ENCODE measurements around the gene FAM156B.
"Not testable (repeated sequence)": the region's sequence is repeated elsewhere in the genome, so short reads cannot be mapped to it uniquely, and the experiment has no call there.

DNA sequence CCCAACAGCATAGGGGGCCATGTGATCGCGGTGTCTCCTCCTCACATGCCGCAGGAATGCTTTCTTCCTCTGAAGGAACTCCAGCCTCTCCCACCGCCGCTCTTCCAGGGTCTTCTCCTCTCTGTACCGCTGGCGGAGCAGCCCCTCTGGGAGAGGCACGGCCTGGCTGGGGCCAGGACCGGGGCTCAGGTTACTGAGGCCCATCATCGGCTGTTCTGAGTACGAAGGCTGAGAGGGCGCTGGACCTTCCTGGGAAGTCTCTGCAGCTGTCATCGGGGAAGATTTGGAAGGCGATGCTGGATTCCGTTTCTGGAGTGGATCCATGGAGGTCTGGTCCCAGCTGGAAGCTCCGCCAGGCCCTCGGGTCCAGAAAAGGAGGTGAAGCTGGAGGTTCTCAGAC lies 51.1 kb downstream of the FAM156B start:
- TF ChIP-seq POLR2AphosphoS5 (IDR thresholded peaks at IDR 0.05; ENCODE audit: borderline replicate concordance, low read depth, low read length); EZH2 (IDR thresholded peaks at IDR 0.05): not testable (repeated sequence)
